ENCODE results near the gene AARSD1.

GRCh38 chr17:42989726-42990652 is 25.7 kb upstream of the AARSD1 start:
- TF ChIP-seq CTCF (IDR thresholded peaks at IDR 0.05) (no peak), EZH2 (IDR thresholded peaks at IDR 0.05; ENCODE audit: borderline replicate concordance, insufficient read depth, low read depth, low read length, poor library complexity, severe bottlenecking) (no peak)

Measured in B cell (primary cell).